Measurements from ENCODE around the gene TLR2.

GRCh38 chr4:153646261-153646660 is 37.8 kb upstream of the TLR2 start:
- no peak for TF ChIP-seq REST (IDR thresholded peaks at IDR 0.05; ENCODE audit: insufficient read depth in 1 of 2, low read depth in 2 of 2, low read length in 1 of 2)
- no peak for TF ChIP-seq CTCF (IDR thresholded peaks at IDR 0.05)
- no peak for TF ChIP-seq POLR2AphosphoS5 (IDR thresholded peaks at IDR 0.05; ENCODE audit: low read depth, low read length)
- TF ChIP-seq SIN3A (IDR thresholded peaks at IDR 0.05; ENCODE audit: borderline replicate concordance, insufficient read depth, low read depth, low read length), result no peak
